Activated CD4-positive, alpha-beta T cell treated with anti-CD3 and anti-CD28 coated beads for 36 hours (primary cell): ENCODE data around the gene TASP1. TPM values are rescaled to one million over a fixed set of nuclear protein-coding genes. Genes with fewer than 3 reads are reported as not detected.

ENCODE experiments used
- ATAC-seq: fragments of 200-7000 bp; cut with Tn5 transposase; one replicate; pipeline ENCODE4 v1.10.0; 2021; ENCODE audit warnings: mild to moderate bottlenecking, moderate library complexity
- CTCF ChIA-PET: fragments of 350-600 bp; sonication (Branson Sonifier 250); formaldehyde crosslinking; loops from one replicate; lab custom pipeline; 2021; ENCODE audit warnings: antibody characterized with exemption; lab: Charles Lee
- POLR2A ChIA-PET: fragments of 350-600 bp; sonication (Branson Sonifier 250); formaldehyde crosslinking; loops from one replicate; lab custom pipeline; 2021; ENCODE audit warnings: antibody characterized with exemption, inconsistent platforms; lab: Charles Lee
- DNase-seq: peaks from one replicate; pipeline ENCODE4 v3.0.0-alpha.2; 2020
- H3K27ac Mint-ChIP-seq: one replicate; pipeline ENCODE4 v1.8.0; 2021; ENCODE audit warnings: mixed read lengths
- H3K27me3 Mint-ChIP-seq: one replicate; pipeline ENCODE4 v1.8.0; 2021; ENCODE audit warnings: mixed read lengths
- H3K36me3 Mint-ChIP-seq: one replicate; pipeline ENCODE4 v1.8.0; 2021; ENCODE audit warnings: low read depth, mixed read lengths
- H3K4me1 Mint-ChIP-seq: one replicate; pipeline ENCODE4 v1.8.0; 2021; ENCODE audit warnings: mixed read lengths
- H3K4me3 Mint-ChIP-seq: one replicate; pipeline ENCODE4 v1.8.0; 2021; ENCODE audit warnings: mild to moderate bottlenecking, moderate library complexity, mixed read lengths
- H3K9me3 Mint-ChIP-seq: one replicate; pipeline ENCODE4 v1.8.0; 2021; ENCODE audit warnings: low read depth, mixed read lengths
- intact Hi-C, 2 experiments: fragments of 100-400 bp; cut with DNase I in 1 of 2; cut with micrococcal nuclease in 1 of 2; formaldehyde crosslinking; loops; one replicate each; pipeline versions ENCODE4 v1.14.2 to v1.15.1; 2022 to 2024; cut with DNase I, micrococcal nuclease
- total RNA-seq, 2 experiments: library from RNA; stranded (reverse); gene quantifications; one replicate each; pipeline ENCODE4 v1.2.3, GENCODE V29; 2021

Gene TASP1
- total RNA-seq = 10 to 100 TPM in 1 of 2 experiments, 1 to 10 TPM in 1; 8.5 to 10.1 TPM

GRCh38 chr20:13638496-13639149, at the start of gene TASP1:
TSS of gene TASP1 (minus strand) at chr20:13638932. CDS start at chr20:13630078, 8,854 bp downstream.
- CTCF ChIA-PET = interaction anchor here (0.7 to 1.3 kb wide), 2 partner anchors 92 to 133 kb away, joined by 3 to 5 read pairs; no protein-coding TSS in a partner anchor
- POLR2A ChIA-PET = no interaction called here
- intact Hi-C loops = loop anchor here (1.0 kb wide), 1 partner anchor 146 kb away; the partner anchor contains the start of gene ESF1 (in 2 of the 2)
- H3K27ac Mint-ChIP-seq = peak within 1 kb of the TSS; percentile 85
- peaks cover 16% of the 10 kb centered on the region for H3K4me1 Mint-ChIP-seq
- H3K36me3 Mint-ChIP-seq = no peaks in the 10 kb centered on the region
- H3K9me3 Mint-ChIP-seq = no peaks in the 10 kb centered on the region
- DNase-seq (peak; percentile 97), ATAC-seq (peak; percentile 99)
- peaks cover 4% of the 10 kb centered on the region for H3K27me3 Mint-ChIP-seq
- H3K4me3 Mint-ChIP-seq = peak within 1 kb of the TSS; percentile 87

GRCh38 chr20:13687815-13688214, 49.1 kb upstream of the TASP1 start:
- intact Hi-C loops = no loop called here
- no peaks in the 10 kb centered on the region for H3K4me1 Mint-ChIP-seq
- H3K4me3 Mint-ChIP-seq = no peak overlapping the region
- no peaks in the 10 kb centered on the region for H3K9me3 Mint-ChIP-seq
- no peaks in the 10 kb centered on the region for H3K36me3 Mint-ChIP-seq
- peaks cover 24% of the 10 kb centered on the region for H3K27me3 Mint-ChIP-seq
- ChIA-PET CTCF (no interaction called here), POLR2A (no interaction called here)
- DNase-seq (no peak), ATAC-seq (no peak)
- no peak overlapping the region for H3K27ac Mint-ChIP-seq

- Mint-ChIP-seq H3K9me3 (no peaks in the 10 kb centered on the region), H3K27ac (no peak overlapping the region), H3K27me3 (peaks cover 22% of the 10 kb centered on the region), H3K36me3 (no peaks in the 10 kb centered on the region), H3K4me1 (no peaks in the 10 kb centered on the region), H3K4me3 (no peak overlapping the region)
- DNase-seq (no peak), ATAC-seq (no peak)
- CTCF ChIA-PET = no interaction called here
- intact Hi-C loops = no loop called here
- POLR2A ChIA-PET = no interaction called here
These were observed 46.9 kb upstream of the TASP1 start for GRCh38 chr20:13685623-13686022.

GRCh38 chr20:13684566-13685222, 46.0 kb upstream of the TASP1 start:
- Mint-ChIP-seq H3K36me3 (no peaks in the 10 kb centered on the region), H3K4me1 (no peaks in the 10 kb centered on the region), H3K27ac (no peak overlapping the region), H3K9me3 (no peaks in the 10 kb centered on the region), H3K4me3 (no peak overlapping the region), H3K27me3 (peaks cover 22% of the 10 kb centered on the region)
- ATAC-seq (no peak), DNase-seq (no peak)
- ChIA-PET CTCF (no interaction called here), POLR2A (no interaction called here)
- intact Hi-C loops = no loop called here

GRCh38 chr20:13683833-13684232, 45.1 kb upstream of the TASP1 start:
- Mint-ChIP-seq H3K27me3 (peaks cover 22% of the 10 kb centered on the region), H3K4me1 (no peaks in the 10 kb centered on the region), H3K27ac (no peak overlapping the region), H3K36me3 (no peaks in the 10 kb centered on the region), H3K9me3 (no peaks in the 10 kb centered on the region), H3K4me3 (no peak overlapping the region)
- POLR2A ChIA-PET = no interaction called here
- no peak for ATAC-seq
- CTCF ChIA-PET = no interaction called here
- intact Hi-C loops = no loop called here
- no peak for DNase-seq

GRCh38 chr20:13681248-13682125, 42.8 kb upstream of the TASP1 start:
- Mint-ChIP-seq H3K4me1 (no peaks in the 10 kb centered on the region), H3K36me3 (no peaks in the 10 kb centered on the region), H3K9me3 (no peaks in the 10 kb centered on the region), H3K4me3 (no peak overlapping the region), H3K27me3 (peaks cover 20% of the 10 kb centered on the region), H3K27ac (no peak overlapping the region)
- intact Hi-C loops = no loop called here
- CTCF ChIA-PET = no interaction called here
- POLR2A ChIA-PET = no interaction called here
- ATAC-seq (peak; percentile 58), DNase-seq (no peak)

- H3K36me3 Mint-ChIP-seq = no peaks in the 10 kb centered on the region
- H3K9me3 Mint-ChIP-seq = no peaks in the 10 kb centered on the region
- H3K4me3 Mint-ChIP-seq = no peak overlapping the region
- H3K4me1 Mint-ChIP-seq = no peaks in the 10 kb centered on the region
- H3K27me3 Mint-ChIP-seq = peaks cover 9% of the 10 kb centered on the region
- intact Hi-C loops = no loop called here
- DNase-seq = no peak
- ChIA-PET POLR2A (no interaction called here), CTCF (interaction anchor here (0.6 kb wide), 1 partner anchor 841 kb away, joined by 3 read pairs; no protein-coding TSS in a partner anchor)
- H3K27ac Mint-ChIP-seq = no peak overlapping the region
- no peak for ATAC-seq
These were observed 40.2 kb upstream of the TASP1 start for GRCh38 chr20:13678944-13679343.

GRCh38 chr20:13677241-13677640, 38.5 kb upstream of the TASP1 start:
- peaks cover 3% of the 10 kb centered on the region for H3K27me3 Mint-ChIP-seq
- no peaks in the 10 kb centered on the region for H3K9me3 Mint-ChIP-seq
- H3K4me3 Mint-ChIP-seq = no peak overlapping the region
- intact Hi-C loops = no loop called here
- H3K36me3 Mint-ChIP-seq = no peaks in the 10 kb centered on the region
- ChIA-PET POLR2A (no interaction called here), CTCF (interaction anchor here (0.5 to 0.6 kb wide), 2 partner anchors 59 to 473 kb away, joined by 3 to 5 read pairs; no protein-coding TSS in a partner anchor)
- H3K4me1 Mint-ChIP-seq = no peaks in the 10 kb centered on the region
- no peak overlapping the region for H3K27ac Mint-ChIP-seq
- DNase-seq (no peak), ATAC-seq (no peak)

GRCh38 chr20:13676682-13677081, 38.0 kb upstream of the TASP1 start:
- ATAC-seq (no peak), DNase-seq (no peak)
- Mint-ChIP-seq H3K27me3 (peaks cover 5% of the 10 kb centered on the region), H3K27ac (no peak overlapping the region), H3K4me3 (no peak overlapping the region), H3K9me3 (no peaks in the 10 kb centered on the region), H3K4me1 (no peaks in the 10 kb centered on the region), H3K36me3 (no peaks in the 10 kb centered on the region)
- ChIA-PET CTCF (interaction anchor here (0.5 to 0.6 kb wide), 2 partner anchors 58 to 473 kb away, joined by 3 to 5 read pairs; no protein-coding TSS in a partner anchor), POLR2A (no interaction called here)
- intact Hi-C loops = no loop called here

GRCh38 chr20:13672690-13673089, 34.0 kb upstream of the TASP1 start:
- no peak overlapping the region for H3K4me3 Mint-ChIP-seq
- DNase-seq = no peak
- H3K27ac Mint-ChIP-seq = no peak overlapping the region
- intact Hi-C loops = no loop called here
- H3K4me1 Mint-ChIP-seq = no peaks in the 10 kb centered on the region
- no peak for ATAC-seq
- peaks cover 8% of the 10 kb centered on the region for H3K27me3 Mint-ChIP-seq
- no peaks in the 10 kb centered on the region for H3K9me3 Mint-ChIP-seq
- ChIA-PET CTCF (no interaction called here), POLR2A (no interaction called here)
- H3K36me3 Mint-ChIP-seq = no peaks in the 10 kb centered on the region

- H3K27me3 Mint-ChIP-seq = peaks cover 8% of the 10 kb centered on the region
- no peak for DNase-seq
- intact Hi-C loops = no loop called here
These were observed 33.2 kb upstream of the TASP1 start for GRCh38 chr20:13671916-13672378.

More at GRCh38 chr20:13671916-13672378, 33.2 kb upstream of the TASP1 start:
- H3K4me1 Mint-ChIP-seq = no peaks in the 10 kb centered on the region
- ChIA-PET POLR2A (no interaction called here), CTCF (no interaction called here)
- ATAC-seq = no peak
- H3K4me3 Mint-ChIP-seq = no peak overlapping the region
- no peak overlapping the region for H3K27ac Mint-ChIP-seq
- no peaks in the 10 kb centered on the region for H3K36me3 Mint-ChIP-seq
- no peaks in the 10 kb centered on the region for H3K9me3 Mint-ChIP-seq
